Measurements from ENCODE around the gene AIG1.

- TF ChIP-seq CTCF (conservative IDR thresholded peaks at IDR 0.05; ENCODE audit: low read depth, low read length) (no peak), RAD21 (IDR thresholded peaks at IDR 0.05; ENCODE audit: low read length) (no peak), ELK1 (IDR thresholded peaks at IDR 0.05; ENCODE audit: borderline replicate concordance, low read depth, low read length) (no peak), POLR2A (IDR thresholded peaks at IDR 0.05; ENCODE audit: low read depth, low read length) (no peak)
Observed at GRCh38 chr6:143123941-143124340, 63.3 kb downstream of the AIG1 start.
